HG03280 (cell line): ENCODE data around the gene BLOC1S4.
"Not testable (repeated sequence)": the region's sequence is repeated elsewhere in the genome, so short reads cannot be mapped to it uniquely, and the experiment has no call there.

ENCODE experiments used
- ATAC-seq: cut with Tn5 transposase; IDR thresholded peaks from one replicate; pipeline ENCODE4 v1.9.1; 2021; ENCODE audit warnings: mild to moderate bottlenecking, moderate library complexity; ENCODE audit not compliant: unreplicated experiment

Gene BLOC1S4, protein sequence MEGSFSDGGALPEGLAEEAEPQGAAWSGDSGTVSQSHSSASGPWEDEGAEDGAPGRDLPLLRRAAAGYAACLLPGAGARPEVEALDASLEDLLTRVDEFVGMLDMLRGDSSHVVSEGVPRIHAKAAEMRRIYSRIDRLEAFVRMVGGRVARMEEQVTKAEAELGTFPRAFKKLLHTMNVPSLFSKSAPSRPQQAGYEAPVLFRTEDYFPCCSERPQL

GRCh38 chr4:6716018-6716911 lies at the start of gene BLOC1S4:
BLOC1S4 (plus strand) TSS chr4:6716174; CDS start chr4:6716210, 36 bp downstream.
- peak; percentile 87 for ATAC-seq

- no peak for ATAC-seq
Measured at GRCh38 chr4:6668391-6668790, 47.6 kb upstream of the BLOC1S4 start.

GRCh38 chr4:6671648-6672047 lies 44.3 kb upstream of the BLOC1S4 start:
- ATAC-seq: no peak

DNA sequence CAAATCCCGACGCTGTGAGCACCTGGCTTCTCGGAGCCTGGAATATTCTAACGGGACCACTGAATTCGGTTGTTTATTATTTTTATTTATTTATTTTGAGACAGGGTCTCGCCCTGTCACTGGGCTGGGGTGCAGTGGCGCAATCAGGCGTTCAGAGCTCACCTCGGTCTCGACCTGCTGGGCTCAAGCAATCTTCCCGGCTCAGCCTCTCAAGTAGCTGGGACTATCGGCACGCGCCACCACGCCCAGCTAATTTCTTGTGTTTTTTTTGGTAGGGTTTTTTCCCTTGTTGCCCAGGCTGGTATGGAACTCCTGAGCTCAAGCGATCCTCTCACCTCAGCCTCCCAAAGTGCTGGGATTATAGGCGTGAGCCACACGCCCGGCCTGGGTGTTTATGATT lies 43.8 kb upstream of the BLOC1S4 start:
- ATAC-seq: no peak

GRCh38 chr4:6672541-6673190 lies 43.3 kb upstream of the BLOC1S4 start:
- not testable (repeated sequence) for ATAC-seq

DNA sequence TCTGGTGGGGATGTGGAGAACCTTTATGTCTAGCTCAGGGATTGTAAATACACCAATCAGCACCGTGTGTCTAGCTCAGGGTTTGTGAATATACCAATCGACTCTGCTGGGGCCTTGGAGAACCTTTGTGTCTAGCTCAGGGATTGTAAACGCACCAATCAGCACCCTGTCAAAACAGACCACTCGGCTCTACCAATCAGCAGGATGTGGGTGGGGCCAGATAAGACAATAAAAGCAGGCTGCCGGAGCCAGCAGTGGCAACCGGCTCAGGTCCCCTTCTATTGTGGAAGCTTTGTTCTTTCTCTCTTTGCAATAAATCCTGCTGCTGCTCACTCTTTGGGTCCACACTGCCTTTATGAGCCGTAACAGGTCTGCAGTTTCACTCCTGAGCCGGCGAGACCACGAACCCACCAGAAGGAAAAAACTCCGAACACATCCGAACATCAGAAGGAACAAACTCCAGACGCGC lies 42.7 kb upstream of the BLOC1S4 start:
- not testable (repeated sequence) for ATAC-seq

GRCh38 chr4:6673660-6674499 lies 42.1 kb upstream of the BLOC1S4 start:
- peak; percentile 77 for ATAC-seq

GRCh38 chr4:6674500-6675149 lies 41.3 kb upstream of the BLOC1S4 start:
- peak; percentile 38 for ATAC-seq

GRCh38 chr4:6676722-6677558 lies 39.0 kb upstream of the BLOC1S4 start:
- ATAC-seq: no peak

- no peak for ATAC-seq
Measured at GRCh38 chr4:6680372-6681034, 35.5 kb upstream of the BLOC1S4 start.

- no peak for ATAC-seq
Measured at GRCh38 chr4:6681191-6681590, 34.8 kb upstream of the BLOC1S4 start.

GRCh38 chr4:6682862-6683590 lies 32.9 kb upstream of the BLOC1S4 start:
- ATAC-seq: no peak

GRCh38 chr4:6684656-6685055 lies 31.3 kb upstream of the BLOC1S4 start:
- no peak for ATAC-seq

GRCh38 chr4:6686104-6686787 lies 29.7 kb upstream of the BLOC1S4 start:
- ATAC-seq: no peak

DNA sequence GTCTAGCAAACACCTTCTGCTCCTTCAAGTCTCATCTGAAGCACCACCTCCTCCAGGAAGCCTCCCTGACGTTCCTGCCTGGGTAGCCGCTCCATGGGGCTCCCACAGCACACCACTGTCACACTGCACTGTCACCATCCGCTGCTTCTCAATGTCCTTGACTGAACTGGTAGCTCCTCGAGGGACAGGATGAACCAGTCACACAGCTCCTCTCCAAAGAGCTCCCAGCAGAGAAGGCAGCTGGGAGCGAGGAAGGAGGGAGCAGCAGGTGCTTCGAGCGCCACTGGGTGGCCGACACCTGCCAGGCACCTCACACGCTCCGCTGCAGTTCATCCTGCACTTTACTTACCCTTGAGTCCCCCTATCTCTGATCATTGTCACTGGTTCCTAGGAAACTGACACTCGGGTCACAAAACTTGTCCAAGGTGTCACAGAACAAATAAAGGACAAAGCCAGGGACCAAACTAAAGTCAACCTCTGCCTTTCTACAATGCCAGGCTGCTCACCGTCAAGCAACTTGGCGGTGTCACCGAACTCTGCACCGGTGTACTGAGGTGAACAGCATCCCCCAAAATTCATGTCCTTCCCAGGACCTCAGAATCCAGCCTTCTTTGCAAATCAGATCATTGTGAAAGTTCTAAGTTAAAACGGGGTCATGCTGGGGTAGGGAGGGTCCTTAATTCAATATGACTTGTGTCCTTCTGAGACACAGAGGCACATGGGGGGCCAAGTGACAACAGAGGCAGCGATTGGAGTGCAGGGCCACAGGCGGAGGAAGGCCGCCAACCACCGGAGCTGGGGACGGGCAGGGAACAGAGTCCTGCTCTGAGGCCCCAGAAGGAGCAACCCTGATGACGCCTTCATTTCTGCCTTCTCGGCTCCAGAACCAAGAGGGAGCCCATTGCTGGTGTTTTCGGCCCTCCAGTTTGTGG lies 27.8 kb upstream of the BLOC1S4 start:
- no peak for ATAC-seq

- ATAC-seq: peak; percentile 78
Measured at GRCh38 chr4:6688879-6689505, 27.0 kb upstream of the BLOC1S4 start.
